Measurements from ENCODE around the gene GSAP.

GSAP gene

GRCh38 chr7:77406421-77406820, 9.7 kb downstream of the GSAP start:
- FAIRE-seq, result no peak

- FAIRE-seq, result no peak
Measured at GRCh38 chr7:77404641-77405040, 11.5 kb downstream of the GSAP start.

GRCh38 chr7:77403957-77404356, 12.2 kb downstream of the GSAP start:
- no peak for FAIRE-seq

- no peak for FAIRE-seq
Measured at GRCh38 chr7:77402818-77403217, 13.3 kb downstream of the GSAP start.

- FAIRE-seq, result no peak
Measured at GRCh38 chr7:77401002-77401401, 15.1 kb downstream of the GSAP start.

- FAIRE-seq, result no peak
Measured at GRCh38 chr7:77399816-77400215, 16.3 kb downstream of the GSAP start.

GRCh38 chr7:77396894-77397547, 19.1 kb downstream of the GSAP start:
- no peak for FAIRE-seq

- FAIRE-seq, result no peak
Measured at GRCh38 chr7:77395626-77396025, 20.5 kb downstream of the GSAP start.

- no peak for FAIRE-seq
Measured at GRCh38 chr7:77393954-77394353, 22.2 kb downstream of the GSAP start.

- FAIRE-seq, result no peak
Measured at GRCh38 chr7:77393261-77393660, 22.9 kb downstream of the GSAP start.

- no peak for FAIRE-seq
Measured at GRCh38 chr7:77391230-77391629, 24.9 kb downstream of the GSAP start.

- no peak for FAIRE-seq
Measured at GRCh38 chr7:77388055-77388641, 28.0 kb downstream of the GSAP start.

- no peak for FAIRE-seq
Measured at GRCh38 chr7:77386165-77386822, 29.9 kb downstream of the GSAP start.

- FAIRE-seq, result no peak
Measured at GRCh38 chr7:77383333-77383740, 32.8 kb downstream of the GSAP start.

GRCh38 chr7:77382532-77382931, 33.6 kb downstream of the GSAP start:
- no peak for FAIRE-seq

GRCh38 chr7:77378584-77378983, 37.6 kb downstream of the GSAP start:
- FAIRE-seq, result no peak

- no peak for FAIRE-seq
Measured at GRCh38 chr7:77370606-77371005, 45.5 kb downstream of the GSAP start.

- FAIRE-seq, result no peak
Measured at GRCh38 chr7:77368974-77369373, 47.2 kb downstream of the GSAP start.

- FAIRE-seq, result no peak
Measured at GRCh38 chr7:77367976-77368375, 48.2 kb downstream of the GSAP start.

GRCh38 chr7:77362905-77363304, 53.2 kb downstream of the GSAP start:
- no peak for FAIRE-seq

- no peak for FAIRE-seq
Measured at GRCh38 chr7:77360969-77361368, 55.2 kb downstream of the GSAP start.

GRCh38 chr7:77360104-77360503, 56.0 kb downstream of the GSAP start:
- no peak for FAIRE-seq

- FAIRE-seq, result no peak
Measured at GRCh38 chr7:77359599-77359998, 56.5 kb downstream of the GSAP start.

- FAIRE-seq, result no peak
Measured at GRCh38 chr7:77354914-77355313, 61.2 kb downstream of the GSAP start.
